WTC11 (cell line): Measurements from ENCODE around the gene BBS2. TPM values are rescaled to one million over a fixed set of nuclear protein-coding genes. Genes with fewer than 3 reads are reported as not detected.

Experiments used
- ATAC-seq: fragments of 200-7000 bp; cut with Tn5 transposase; 2 replicates; pipeline ENCODE4 v1.10.0; 2021; ENCODE audit warnings: mild to moderate bottlenecking, moderate library complexity
- CTCF ChIA-PET: fragments of 300-600 bp; sonication (Branson Sonifier 250); formaldehyde crosslinking; loops from one replicate; lab custom pipeline; 2021; ENCODE audit warnings: antibody characterized with exemption; lab: Charles Lee
- POLR2A ChIA-PET: fragments of 350-600 bp; sonication (Branson Sonifier 250); formaldehyde crosslinking; loops from one replicate; lab custom pipeline; 2021; ENCODE audit warnings: antibody characterized with exemption; lab: Charles Lee
- DNase-seq: peaks from one replicate; pipeline ENCODE4 v3.0.0; 2021; ENCODE audit warnings: low spot score
- H3K27ac Mint-ChIP-seq: 2 replicates; pipeline ENCODE4 v1.8.0; 2021; ENCODE audit warnings: mixed read lengths
- H3K27me3 Mint-ChIP-seq: 2 replicates; pipeline ENCODE4 v1.8.0; 2021; ENCODE audit warnings: low read depth, mild to moderate bottlenecking, moderate library complexity, mixed read lengths
- H3K36me3 Mint-ChIP-seq: 2 replicates; pipeline ENCODE4 v1.8.0; 2021; ENCODE audit warnings: mixed read lengths
- H3K4me1 Mint-ChIP-seq: 2 replicates; pipeline ENCODE4 v1.8.0; 2022; ENCODE audit warnings: mixed read lengths
- H3K4me3 Mint-ChIP-seq: 2 replicates; pipeline ENCODE4 v1.8.0; 2021; ENCODE audit warnings: mild to moderate bottlenecking, moderate library complexity, mixed read lengths
- H3K9me3 Mint-ChIP-seq: 2 replicates; pipeline ENCODE4 v1.8.0; 2021; ENCODE audit warnings: mixed read lengths
- CREB1 ChIP-seq: sonication (generic); formaldehyde crosslinking; IDR thresholded peaks from 2 replicates; pipeline ENCODE4 v1.8.0; 2023; ENCODE audit warnings: mild to moderate bottlenecking, missing genetic modification reagents
- KAT7 ChIP-seq: sonication (generic); formaldehyde crosslinking; IDR thresholded peaks from 2 replicates; pipeline ENCODE4 v1.8.1; 2023; ENCODE audit warnings: missing genetic modification reagents, mild to moderate bottlenecking, borderline replicate concordance
- NR3C1 ChIP-seq: sonication (generic); formaldehyde crosslinking; conservative IDR thresholded peaks from 2 replicates; pipeline ENCODE4 v1.8.1; 2023; ENCODE audit warnings: low read depth, mild to moderate bottlenecking, missing genetic modification reagents
- RELA ChIP-seq: sonication (generic); formaldehyde crosslinking; IDR thresholded peaks from 2 replicates; pipeline ENCODE4 v1.8.1; 2022; ENCODE audit warnings: missing genetic modification reagents, mild to moderate bottlenecking, borderline replicate concordance
- SP1 ChIP-seq: sonication (generic); formaldehyde crosslinking; conservative IDR thresholded peaks from 2 replicates; pipeline ENCODE4 v1.8.1; 2022; ENCODE audit warnings: missing genetic modification reagents
- TEAD1 ChIP-seq: sonication (generic); formaldehyde crosslinking; IDR thresholded peaks from 2 replicates; pipeline ENCODE4 v1.8.0; 2022; ENCODE audit warnings: mild to moderate bottlenecking, missing genetic modification reagents
- TP53 ChIP-seq: sonication (generic); formaldehyde crosslinking; IDR thresholded peaks from 2 replicates; pipeline ENCODE4 v1.8.1; 2023; ENCODE audit warnings: mild to moderate bottlenecking, missing genetic modification reagents
- ZMAT4 ChIP-seq: fragments of 250-450 bp; sonication (Bioruptor Pico); IDR thresholded peaks from 2 replicates; pipeline ENCODE4 v1.9.0; 2021; ENCODE audit warnings: mild to moderate bottlenecking
- ZNF121 ChIP-seq: sonication (generic); formaldehyde crosslinking; IDR thresholded peaks from 2 replicates; pipeline ENCODE4 v1.8.0; 2023; ENCODE audit warnings: missing genetic modification reagents
- ZNF232 ChIP-seq: sonication (generic); formaldehyde crosslinking; IDR thresholded peaks from 2 replicates; pipeline ENCODE4 v1.8.0; 2022; ENCODE audit warnings: mild to moderate bottlenecking, missing genetic modification reagents
- ZNF396 ChIP-seq: fragments of 250-450 bp; sonication (Bioruptor Pico); IDR thresholded peaks from 2 replicates; pipeline ENCODE4 v1.8.0; 2021; ENCODE audit warnings: mild to moderate bottlenecking, moderate library complexity, borderline replicate concordance
- total RNA-seq: library from RNA; stranded (reverse); gene quantifications from 3 replicates; pipeline ENCODE4 v1.2.3, GENCODE V29; 2021
- TF ChIP-seq, protein P1 (sequence below): sonication (generic); formaldehyde crosslinking; IDR thresholded peaks from 2 replicates; pipeline ENCODE4 v1.8.1; 2023; ENCODE audit warnings: mild to moderate bottlenecking, missing genetic modification reagents, moderate library complexity
- TF ChIP-seq, protein P2 (sequence below): sonication (generic); formaldehyde crosslinking; IDR thresholded peaks from 2 replicates; pipeline ENCODE4 v1.8.0; 2022; ENCODE audit warnings: mild to moderate bottlenecking, missing genetic modification reagents
- TF ChIP-seq, protein P3 (sequence below): sonication (generic); formaldehyde crosslinking; IDR thresholded peaks from 2 replicates; pipeline ENCODE4 v1.8.1; 2022; ENCODE audit warnings: low read depth, mild to moderate bottlenecking, moderate library complexity, missing genetic modification reagents, borderline replicate concordance
- TF ChIP-seq, protein P4 (sequence below): sonication (generic); formaldehyde crosslinking; IDR thresholded peaks from 2 replicates; pipeline ENCODE4 v1.8.1; 2022; ENCODE audit warnings: mild to moderate bottlenecking, missing genetic modification reagents, moderate library complexity, borderline replicate concordance
- TF ChIP-seq, protein P5 (sequence below): sonication (generic); formaldehyde crosslinking; IDR thresholded peaks from 2 replicates; pipeline ENCODE4 v1.8.1; 2022; ENCODE audit warnings: mild to moderate bottlenecking, moderate library complexity, missing genetic modification reagents

BBS2 gene
- total RNA-seq, 1 experiment from 2014 or later = 19.1 TPM

GRCh38 chr16:56470666-56471065 lies 49.2 kb downstream of the BBS2 start:
- Mint-ChIP-seq H3K4me1 (peaks cover 9% of the 10 kb centered on the region), H3K4me3 (no peak overlapping the region), H3K27me3 (no peaks in the 10 kb centered on the region), H3K36me3 (peaks cover 81% of the 10 kb centered on the region), H3K27ac (no peak overlapping the region), H3K9me3 (no peaks in the 10 kb centered on the region)
- ChIA-PET POLR2A (no interaction called here), CTCF (no interaction called here)
- TF ChIP-seq RELA (CRISPR knock-in tag) = no peak
- no peak for TF ChIP-seq TP53
- DNase-seq (no peak), ATAC-seq (no peak)

DNA sequence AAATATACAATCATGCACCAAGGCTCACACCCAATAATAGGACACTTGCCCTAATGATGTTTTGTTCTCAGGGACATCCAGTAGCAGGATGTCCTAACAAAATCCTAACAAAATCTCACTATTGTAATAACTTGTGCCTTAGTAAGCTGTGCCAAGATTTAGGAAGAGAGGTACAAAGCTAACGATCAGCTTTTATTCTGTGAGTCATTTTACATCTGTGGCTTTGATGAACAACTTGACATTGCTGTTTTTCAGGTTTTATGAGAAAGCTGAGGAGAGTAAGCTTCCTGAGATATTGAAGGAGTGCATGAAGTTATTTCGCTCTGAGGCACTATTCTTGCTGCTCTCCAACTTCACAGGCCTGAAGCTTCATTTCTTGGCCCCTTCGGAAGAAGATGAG lies 49.6 kb downstream of the BBS2 start:
- DNase-seq (no peak), ATAC-seq (no peak)
- Mint-ChIP-seq H3K4me1 (peaks cover 6% of the 10 kb centered on the region), H3K27ac (no peak overlapping the region), H3K4me3 (no peak overlapping the region), H3K27me3 (no peaks in the 10 kb centered on the region), H3K9me3 (no peaks in the 10 kb centered on the region), H3K36me3 (peaks cover 81% of the 10 kb centered on the region)
- POLR2A ChIA-PET = no interaction called here
- no peak for TF ChIP-seq SP1 (CRISPR knock-in tag)
- no peak for TF ChIP-seq TEAD1 (CRISPR knock-in tag)
- TF ChIP-seq ZNF232 (CRISPR knock-in tag) = no peak
- TF ChIP-seq ZNF396 (CRISPR knock-in tag) = no peak
- no peak for TF ChIP-seq NR3C1 (CRISPR knock-in tag)
- no peak for TF ChIP-seq CREB1
- TF ChIP-seq, protein P1, sequence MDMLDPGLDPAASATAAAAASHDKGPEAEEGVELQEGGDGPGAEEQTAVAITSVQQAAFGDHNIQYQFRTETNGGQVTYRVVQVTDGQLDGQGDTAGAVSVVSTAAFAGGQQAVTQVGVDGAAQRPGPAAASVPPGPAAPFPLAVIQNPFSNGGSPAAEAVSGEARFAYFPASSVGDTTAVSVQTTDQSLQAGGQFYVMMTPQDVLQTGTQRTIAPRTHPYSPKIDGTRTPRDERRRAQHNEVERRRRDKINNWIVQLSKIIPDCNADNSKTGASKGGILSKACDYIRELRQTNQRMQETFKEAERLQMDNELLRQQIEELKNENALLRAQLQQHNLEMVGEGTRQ = no peak
- TF ChIP-seq, protein P2, sequence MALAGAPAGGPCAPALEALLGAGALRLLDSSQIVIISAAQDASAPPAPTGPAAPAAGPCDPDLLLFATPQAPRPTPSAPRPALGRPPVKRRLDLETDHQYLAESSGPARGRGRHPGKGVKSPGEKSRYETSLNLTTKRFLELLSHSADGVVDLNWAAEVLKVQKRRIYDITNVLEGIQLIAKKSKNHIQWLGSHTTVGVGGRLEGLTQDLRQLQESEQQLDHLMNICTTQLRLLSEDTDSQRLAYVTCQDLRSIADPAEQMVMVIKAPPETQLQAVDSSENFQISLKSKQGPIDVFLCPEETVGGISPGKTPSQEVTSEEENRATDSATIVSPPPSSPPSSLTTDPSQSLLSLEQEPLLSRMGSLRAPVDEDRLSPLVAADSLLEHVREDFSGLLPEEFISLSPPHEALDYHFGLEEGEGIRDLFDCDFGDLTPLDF (CRISPR knock-in tag) = no peak
- TF ChIP-seq KAT7 (CRISPR knock-in tag) = no peak
- TF ChIP-seq, protein P3, sequence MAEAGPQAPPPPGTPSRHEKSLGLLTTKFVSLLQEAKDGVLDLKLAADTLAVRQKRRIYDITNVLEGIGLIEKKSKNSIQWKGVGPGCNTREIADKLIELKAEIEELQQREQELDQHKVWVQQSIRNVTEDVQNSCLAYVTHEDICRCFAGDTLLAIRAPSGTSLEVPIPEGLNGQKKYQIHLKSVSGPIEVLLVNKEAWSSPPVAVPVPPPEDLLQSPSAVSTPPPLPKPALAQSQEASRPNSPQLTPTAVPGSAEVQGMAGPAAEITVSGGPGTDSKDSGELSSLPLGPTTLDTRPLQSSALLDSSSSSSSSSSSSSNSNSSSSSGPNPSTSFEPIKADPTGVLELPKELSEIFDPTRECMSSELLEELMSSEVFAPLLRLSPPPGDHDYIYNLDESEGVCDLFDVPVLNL (CRISPR knock-in tag) = no peak
- TF ChIP-seq, protein P4, sequence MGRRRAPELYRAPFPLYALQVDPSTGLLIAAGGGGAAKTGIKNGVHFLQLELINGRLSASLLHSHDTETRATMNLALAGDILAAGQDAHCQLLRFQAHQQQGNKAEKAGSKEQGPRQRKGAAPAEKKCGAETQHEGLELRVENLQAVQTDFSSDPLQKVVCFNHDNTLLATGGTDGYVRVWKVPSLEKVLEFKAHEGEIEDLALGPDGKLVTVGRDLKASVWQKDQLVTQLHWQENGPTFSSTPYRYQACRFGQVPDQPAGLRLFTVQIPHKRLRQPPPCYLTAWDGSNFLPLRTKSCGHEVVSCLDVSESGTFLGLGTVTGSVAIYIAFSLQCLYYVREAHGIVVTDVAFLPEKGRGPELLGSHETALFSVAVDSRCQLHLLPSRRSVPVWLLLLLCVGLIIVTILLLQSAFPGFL (CRISPR knock-in tag) = no peak
- TF ChIP-seq ZNF121 = no peak
- TF ChIP-seq ZMAT4 (CRISPR knock-in tag) = no peak
- CTCF ChIA-PET = interaction anchor here (1.0 kb wide), 1 partner anchor 232 kb away, joined by 3 read pairs; no protein-coding TSS in a partner anchor

GRCh38 chr16:56469748-56470147 lies 50.1 kb downstream of the BBS2 start:
- Mint-ChIP-seq H3K4me1 (peaks cover 1% of the 10 kb centered on the region; the same call in 1 of the 2 replicates), H3K36me3 (peaks cover 78% of the 10 kb centered on the region), H3K9me3 (no peaks in the 10 kb centered on the region), H3K27ac (no peak overlapping the region), H3K4me3 (no peak overlapping the region), H3K27me3 (no peaks in the 10 kb centered on the region)
- ChIA-PET POLR2A (no interaction called here), CTCF (interaction anchor here (1.0 kb wide), 1 partner anchor 232 kb away, joined by 3 read pairs; no protein-coding TSS in a partner anchor)
- TF ChIP-seq, protein P5, sequence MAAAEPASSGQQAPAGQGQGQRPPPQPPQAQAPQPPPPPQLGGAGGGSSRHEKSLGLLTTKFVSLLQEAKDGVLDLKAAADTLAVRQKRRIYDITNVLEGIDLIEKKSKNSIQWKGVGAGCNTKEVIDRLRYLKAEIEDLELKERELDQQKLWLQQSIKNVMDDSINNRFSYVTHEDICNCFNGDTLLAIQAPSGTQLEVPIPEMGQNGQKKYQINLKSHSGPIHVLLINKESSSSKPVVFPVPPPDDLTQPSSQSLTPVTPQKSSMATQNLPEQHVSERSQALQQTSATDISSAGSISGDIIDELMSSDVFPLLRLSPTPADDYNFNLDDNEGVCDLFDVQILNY (CRISPR knock-in tag) = no peak
- ATAC-seq (no peak), DNase-seq (no peak)
